ENCODE results near the gene DRGX.

Gene DRGX

GRCh38 chr10:49383853-49384252 is 12.0 kb downstream of the DRGX start:
- Histone ChIP-seq H3K36me3 (ENCODE audit: control insufficient read depth, insufficient read depth, low read length) (no peaks in the 10 kb centered on the region), H3K27ac (ENCODE audit: insufficient read depth, low read depth, low read length, poor library complexity, severe bottlenecking) (no peak overlapping the region), H3K4me1 (ENCODE audit: control insufficient read depth, insufficient read depth, low read length) (no peaks in the 10 kb centered on the region), H3K4me3 (ENCODE audit: insufficient read depth, low read depth, low read length) (no peak overlapping the region), H3K27me3 (ENCODE audit: control insufficient read depth, insufficient read depth, low read length, poor library complexity, severe bottlenecking) (no peaks in the 10 kb centered on the region), H3K9me3 (ENCODE audit: control insufficient read depth, low read length) (no peaks in the 10 kb centered on the region)
- whole genome bisulfite sequencing, 2 experiments, result 82 to 84% methylated on average over 4 of the region's 4 CpGs

- Histone ChIP-seq H3K4me1 (ENCODE audit: control insufficient read depth, insufficient read depth, low read length) (no peaks in the 10 kb centered on the region), H3K27ac (ENCODE audit: insufficient read depth, low read depth, low read length, poor library complexity, severe bottlenecking) (no peak overlapping the region), H3K4me3 (ENCODE audit: insufficient read depth, low read depth, low read length) (no peak overlapping the region), H3K36me3 (ENCODE audit: control insufficient read depth, insufficient read depth, low read length) (no peaks in the 10 kb centered on the region), H3K9me3 (ENCODE audit: control insufficient read depth, low read length) (no peaks in the 10 kb centered on the region), H3K27me3 (ENCODE audit: control insufficient read depth, insufficient read depth, low read length, poor library complexity, severe bottlenecking) (no peaks in the 10 kb centered on the region)
- 90 to 92% methylated on average over 5 of the region's 5 CpGs for WGBS, 2 experiments
Observed at GRCh38 chr10:49382826-49383225, 13.1 kb downstream of the DRGX start.

GRCh38 chr10:49382226-49382625 is 13.7 kb downstream of the DRGX start:
- Histone ChIP-seq H3K4me3 (ENCODE audit: insufficient read depth, low read depth, low read length) (no peak overlapping the region), H3K4me1 (ENCODE audit: control insufficient read depth, insufficient read depth, low read length) (no peaks in the 10 kb centered on the region), H3K36me3 (ENCODE audit: control insufficient read depth, insufficient read depth, low read length) (no peaks in the 10 kb centered on the region), H3K9me3 (ENCODE audit: control insufficient read depth, low read length) (no peaks in the 10 kb centered on the region), H3K27me3 (ENCODE audit: control insufficient read depth, insufficient read depth, low read length, poor library complexity, severe bottlenecking) (no peaks in the 10 kb centered on the region), H3K27ac (ENCODE audit: insufficient read depth, low read depth, low read length, poor library complexity, severe bottlenecking) (no peak overlapping the region)
- WGBS, 2 experiments, result 81 to 86% methylated on average over 3 of the region's 3 CpGs

GRCh38 chr10:49381111-49381900 is 14.6 kb downstream of the DRGX start:
- Histone ChIP-seq H3K36me3 (ENCODE audit: control insufficient read depth, insufficient read depth, low read length) (no peaks in the 10 kb centered on the region), H3K4me3 (ENCODE audit: insufficient read depth, low read depth, low read length) (no peak overlapping the region), H3K27me3 (ENCODE audit: control insufficient read depth, insufficient read depth, low read length, poor library complexity, severe bottlenecking) (no peaks in the 10 kb centered on the region), H3K4me1 (ENCODE audit: control insufficient read depth, insufficient read depth, low read length) (no peaks in the 10 kb centered on the region), H3K9me3 (ENCODE audit: control insufficient read depth, low read length) (no peaks in the 10 kb centered on the region), H3K27ac (ENCODE audit: insufficient read depth, low read depth, low read length, poor library complexity, severe bottlenecking) (no peak overlapping the region)
- WGBS, 2 experiments, result 89 to 90% methylated on average over 14 of the region's 14 CpGs

GRCh38 chr10:49379596-49380410 is 16.1 kb downstream of the DRGX start:
- Histone ChIP-seq H3K27me3 (ENCODE audit: control insufficient read depth, insufficient read depth, low read length, poor library complexity, severe bottlenecking) (no peaks in the 10 kb centered on the region), H3K4me1 (ENCODE audit: control insufficient read depth, insufficient read depth, low read length) (no peaks in the 10 kb centered on the region), H3K4me3 (ENCODE audit: insufficient read depth, low read depth, low read length) (no peak overlapping the region), H3K27ac (ENCODE audit: insufficient read depth, low read depth, low read length, poor library complexity, severe bottlenecking) (no peak overlapping the region), H3K36me3 (ENCODE audit: control insufficient read depth, insufficient read depth, low read length) (no peaks in the 10 kb centered on the region), H3K9me3 (ENCODE audit: control insufficient read depth, low read length) (no peaks in the 10 kb centered on the region)
- 77 to 78% methylated on average over 13 of the region's 13 CpGs for WGBS, 2 experiments

- 75 to 84% methylated on average over 4 of the region's 4 CpGs for WGBS, 2 experiments
- H3K27ac ChIP-seq (ENCODE audit: insufficient read depth, low read depth, low read length, poor library complexity, severe bottlenecking), result no peak overlapping the region
- no peaks in the 10 kb centered on the region for H3K27me3 ChIP-seq (ENCODE audit: control insufficient read depth, insufficient read depth, low read length, poor library complexity, severe bottlenecking)
- H3K9me3 ChIP-seq (ENCODE audit: control insufficient read depth, low read length), result no peaks in the 10 kb centered on the region
- H3K4me3 ChIP-seq (ENCODE audit: insufficient read depth, low read depth, low read length), result no peak overlapping the region
- no peaks in the 10 kb centered on the region for H3K4me1 ChIP-seq (ENCODE audit: control insufficient read depth, insufficient read depth, low read length)
- H3K36me3 ChIP-seq (ENCODE audit: control insufficient read depth, insufficient read depth, low read length), result no peaks in the 10 kb centered on the region
Observed at GRCh38 chr10:49377256-49377655, 18.6 kb downstream of the DRGX start.

- WGBS, 2 experiments, result 81 to 87% methylated on average over 3 of the region's 3 CpGs
- Histone ChIP-seq H3K27ac (ENCODE audit: insufficient read depth, low read depth, low read length, poor library complexity, severe bottlenecking) (no peak overlapping the region), H3K4me1 (ENCODE audit: control insufficient read depth, insufficient read depth, low read length) (no peaks in the 10 kb centered on the region), H3K27me3 (ENCODE audit: control insufficient read depth, insufficient read depth, low read length, poor library complexity, severe bottlenecking) (no peaks in the 10 kb centered on the region), H3K36me3 (ENCODE audit: control insufficient read depth, insufficient read depth, low read length) (no peaks in the 10 kb centered on the region), H3K4me3 (ENCODE audit: insufficient read depth, low read depth, low read length) (no peak overlapping the region), H3K9me3 (ENCODE audit: control insufficient read depth, low read length) (no peaks in the 10 kb centered on the region)
Observed at GRCh38 chr10:49375611-49376010, 20.3 kb downstream of the DRGX start.

- Histone ChIP-seq H3K36me3 (ENCODE audit: control insufficient read depth, insufficient read depth, low read length) (no peaks in the 10 kb centered on the region), H3K9me3 (ENCODE audit: control insufficient read depth, low read length) (no peaks in the 10 kb centered on the region), H3K4me1 (ENCODE audit: control insufficient read depth, insufficient read depth, low read length) (no peaks in the 10 kb centered on the region), H3K27me3 (ENCODE audit: control insufficient read depth, insufficient read depth, low read length, poor library complexity, severe bottlenecking) (no peaks in the 10 kb centered on the region), H3K4me3 (ENCODE audit: insufficient read depth, low read depth, low read length) (no peak overlapping the region), H3K27ac (ENCODE audit: insufficient read depth, low read depth, low read length, poor library complexity, severe bottlenecking) (no peak overlapping the region)
- 92 to 93% methylated on average over 3 to 4 of the region's 5 CpGs for WGBS, 2 experiments
Observed at GRCh38 chr10:49374740-49375139, 21.1 kb downstream of the DRGX start.

- Histone ChIP-seq H3K27ac (ENCODE audit: insufficient read depth, low read depth, low read length, poor library complexity, severe bottlenecking) (no peak overlapping the region), H3K4me1 (ENCODE audit: control insufficient read depth, insufficient read depth, low read length) (no peaks in the 10 kb centered on the region), H3K36me3 (ENCODE audit: control insufficient read depth, insufficient read depth, low read length) (no peaks in the 10 kb centered on the region), H3K9me3 (ENCODE audit: control insufficient read depth, low read length) (no peaks in the 10 kb centered on the region), H3K27me3 (ENCODE audit: control insufficient read depth, insufficient read depth, low read length, poor library complexity, severe bottlenecking) (no peaks in the 10 kb centered on the region), H3K4me3 (ENCODE audit: insufficient read depth, low read depth, low read length) (no peak overlapping the region)
- WGBS, 2 experiments, result 90 to 99% methylated on average over 3 to 5 of the region's 5 CpGs
Observed at GRCh38 chr10:49373361-49373760, 22.5 kb downstream of the DRGX start.

- Histone ChIP-seq H3K36me3 (ENCODE audit: control insufficient read depth, insufficient read depth, low read length) (no peaks in the 10 kb centered on the region), H3K27ac (ENCODE audit: insufficient read depth, low read depth, low read length, poor library complexity, severe bottlenecking) (no peak overlapping the region), H3K4me3 (ENCODE audit: insufficient read depth, low read depth, low read length) (no peak overlapping the region), H3K9me3 (ENCODE audit: control insufficient read depth, low read length) (no peaks in the 10 kb centered on the region), H3K4me1 (ENCODE audit: control insufficient read depth, insufficient read depth, low read length) (no peaks in the 10 kb centered on the region), H3K27me3 (ENCODE audit: control insufficient read depth, insufficient read depth, low read length, poor library complexity, severe bottlenecking) (no peaks in the 10 kb centered on the region)
- WGBS, 2 experiments, result 93 to 94% methylated on average over 3 of the region's 3 CpGs
Observed at GRCh38 chr10:49371967-49372366, 23.9 kb downstream of the DRGX start.

Measured in ectodermal cell (in vitro differentiated cells).